Colonic mucosa (tissue), 4 donors: ENCODE data around the gene NXNL1. TPM values are rescaled to one million over a fixed set of nuclear protein-coding genes. Genes with fewer than 3 reads are reported as not detected.
A peak's percentile ranks its signal among the peaks of the same experiment; 100 is the strongest.

ENCODE experiments used
- DNase-seq: peaks from one replicate; pipeline ENCODE4 v3.0.0-alpha.2; 2020
- H3K27ac ChIP-seq: fragments of 200-600 bp; one replicate; pipeline ENCODE4 v1.8.0; 2021
- H3K27me3 ChIP-seq: fragments of 200-600 bp; one replicate; pipeline ENCODE4 v1.8.0; 2021
- H3K36me3 ChIP-seq: fragments of 200-600 bp; one replicate; pipeline ENCODE4 v1.8.0; 2021
- H3K4me1 ChIP-seq: fragments of 200-600 bp; one replicate; pipeline ENCODE4 v1.8.0; 2021; ENCODE audit warnings: mild to moderate bottlenecking
- H3K4me3 ChIP-seq: fragments of 200-600 bp; one replicate; pipeline ENCODE4 v1.8.0; 2021
- H3K9ac ChIP-seq, 2 donors: one replicate each; pipeline ENCODE4 v1.7.0; 2013; ENCODE audit warnings: control low read depth in 2 of 2, low read depth in 2 of 2, low read length in 2 of 2
- H3K9me3 ChIP-seq: fragments of 200-600 bp; one replicate; pipeline ENCODE4 v1.8.0; 2021
- intact Hi-C: fragments of 100-400 bp; cut with DNase I; formaldehyde crosslinking; loops from one replicate; pipeline ENCODE4 v1.14.1; 2022
- total RNA-seq, 2 donors: library from RNA; stranded (reverse); fragmentation: NEBNext Ultra II Directional in 1 of 2; extraction: Animal tissue kit (Norgen Biotek cat#: 25700) in 1 of 2; gene quantifications; one replicate each; pipeline ENCODE4 v1.2.1, GENCODE V29; 2021
- TF ChIP-seq, protein P1 (sequence below): fragments of 200-600 bp; IDR thresholded peaks from one replicate; pipeline ENCODE4 v1.8.0; 2022; ENCODE audit warnings: antibody characterized with exemption, mild to moderate bottlenecking
- donor health status: healthy.
- donor health status: DM: no; HTN: no; CAD: no.
- donor health status: DM: no; HTN: no; CAD: no.

Gene NXNL1
- total RNA-seq, 2 donors from 2014 or later, result not detected

DNA sequence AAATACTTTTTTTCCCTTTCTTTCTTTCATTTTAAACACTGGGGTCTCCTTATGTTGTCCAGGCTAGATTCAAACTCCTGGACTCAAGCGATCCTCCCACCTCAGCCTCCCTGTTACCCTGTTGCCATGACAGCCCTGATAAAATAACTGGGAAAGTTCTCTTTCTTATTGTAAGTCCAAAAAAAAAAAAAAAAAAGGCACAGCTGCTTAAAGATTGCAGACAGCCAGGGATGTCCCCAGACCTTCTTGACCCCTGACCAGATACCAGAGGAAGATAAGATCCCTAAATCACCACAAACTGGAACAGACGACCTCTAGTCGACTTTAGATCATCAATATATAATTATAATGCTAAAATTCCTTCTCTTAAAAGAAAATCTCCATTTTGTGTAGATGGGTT, 42.0 kb downstream of the NXNL1 start:
- Histone ChIP-seq H3K27ac (no peak overlapping the region), H3K36me3 (no peaks in the 10 kb centered on the region), H3K9me3 (no peaks in the 10 kb centered on the region), H3K9ac (no peak overlapping the region), H3K27me3 (no peaks in the 10 kb centered on the region), H3K4me3 (no peak overlapping the region), H3K4me1 (peaks cover 4% of the 10 kb centered on the region)
- intact Hi-C loops, result no loop called here
- TF ChIP-seq, protein P1, sequence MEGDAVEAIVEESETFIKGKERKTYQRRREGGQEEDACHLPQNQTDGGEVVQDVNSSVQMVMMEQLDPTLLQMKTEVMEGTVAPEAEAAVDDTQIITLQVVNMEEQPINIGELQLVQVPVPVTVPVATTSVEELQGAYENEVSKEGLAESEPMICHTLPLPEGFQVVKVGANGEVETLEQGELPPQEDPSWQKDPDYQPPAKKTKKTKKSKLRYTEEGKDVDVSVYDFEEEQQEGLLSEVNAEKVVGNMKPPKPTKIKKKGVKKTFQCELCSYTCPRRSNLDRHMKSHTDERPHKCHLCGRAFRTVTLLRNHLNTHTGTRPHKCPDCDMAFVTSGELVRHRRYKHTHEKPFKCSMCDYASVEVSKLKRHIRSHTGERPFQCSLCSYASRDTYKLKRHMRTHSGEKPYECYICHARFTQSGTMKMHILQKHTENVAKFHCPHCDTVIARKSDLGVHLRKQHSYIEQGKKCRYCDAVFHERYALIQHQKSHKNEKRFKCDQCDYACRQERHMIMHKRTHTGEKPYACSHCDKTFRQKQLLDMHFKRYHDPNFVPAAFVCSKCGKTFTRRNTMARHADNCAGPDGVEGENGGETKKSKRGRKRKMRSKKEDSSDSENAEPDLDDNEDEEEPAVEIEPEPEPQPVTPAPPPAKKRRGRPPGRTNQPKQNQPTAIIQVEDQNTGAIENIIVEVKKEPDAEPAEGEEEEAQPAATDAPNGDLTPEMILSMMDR, result no peak
- DNase-seq, result no peak

DNA sequence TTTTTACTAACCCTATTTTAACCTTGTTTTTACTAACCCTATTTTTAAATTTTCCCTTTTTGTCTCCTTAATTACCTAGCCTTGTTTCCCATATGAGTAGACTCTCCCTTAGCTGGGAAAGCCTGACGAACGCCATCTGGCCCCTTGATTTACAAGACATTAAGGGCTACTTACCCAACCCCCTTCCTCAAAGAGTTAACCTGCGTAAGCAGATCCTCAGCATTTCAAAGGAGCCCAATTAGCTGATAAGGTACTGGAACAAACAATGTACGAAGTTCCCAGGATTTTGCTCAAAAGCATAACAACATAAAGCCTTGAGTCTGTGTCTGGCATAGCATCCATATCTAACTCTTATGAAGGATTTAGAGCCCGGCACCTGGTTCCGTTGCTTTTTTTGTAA, 45.6 kb downstream of the NXNL1 start:
- Histone ChIP-seq H3K9me3 (no peaks in the 10 kb centered on the region), H3K36me3 (no peaks in the 10 kb centered on the region), H3K9ac (no peak overlapping the region), H3K4me3 (no peak overlapping the region), H3K27me3 (no peaks in the 10 kb centered on the region), H3K27ac (no peak overlapping the region), H3K4me1 (no peaks in the 10 kb centered on the region)
- DNase-seq, result no peak
- TF ChIP-seq, protein P1, result no peak
- intact Hi-C loops, result no loop called here

DNA sequence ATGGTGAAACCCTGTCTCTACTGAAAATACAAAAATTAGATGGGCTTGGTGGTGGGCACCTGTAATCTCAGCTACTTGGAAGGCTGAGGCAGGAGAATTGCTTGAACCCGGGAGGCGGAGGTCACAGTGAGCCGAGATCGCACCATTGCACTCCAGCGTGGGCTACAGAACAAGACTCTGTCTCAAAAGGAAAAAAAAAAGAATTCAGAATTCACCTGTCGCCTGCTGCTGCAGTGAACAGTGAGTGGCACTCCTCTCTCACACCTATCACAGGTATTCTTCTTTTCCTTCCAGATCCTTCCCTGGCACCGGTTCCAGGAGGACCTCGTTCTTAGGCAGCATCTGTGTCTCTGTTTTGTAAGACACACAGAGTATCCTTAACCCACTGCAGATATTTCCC, 46.6 kb downstream of the NXNL1 start:
- Histone ChIP-seq H3K9me3 (no peaks in the 10 kb centered on the region), H3K4me3 (no peak overlapping the region), H3K27me3 (no peaks in the 10 kb centered on the region), H3K9ac (no peak overlapping the region), H3K4me1 (no peaks in the 10 kb centered on the region), H3K27ac (no peak overlapping the region), H3K36me3 (no peaks in the 10 kb centered on the region)
- intact Hi-C loops, result no loop called here
- TF ChIP-seq, protein P1, result no peak
- DNase-seq, result no peak

DNA sequence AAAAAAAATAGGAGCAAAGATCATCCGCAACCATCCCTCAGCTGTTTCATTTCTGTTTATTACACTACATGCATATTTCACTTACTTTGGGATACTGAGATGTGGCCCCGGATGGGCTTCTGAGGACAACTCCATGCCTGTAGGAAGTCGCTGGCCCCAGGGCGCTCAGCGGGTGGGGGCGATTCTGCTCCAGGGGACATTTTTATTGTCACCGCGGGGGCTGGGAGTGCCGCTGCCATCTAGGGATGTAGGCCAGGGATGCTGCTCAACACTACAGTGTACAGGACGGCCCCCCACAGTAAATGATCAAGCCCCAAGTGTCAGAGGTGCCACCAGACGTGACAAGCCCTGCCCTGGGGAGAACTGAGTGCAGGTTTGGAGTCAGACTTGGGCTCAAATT, 48.9 kb downstream of the NXNL1 start:
- Histone ChIP-seq H3K9me3 (no peaks in the 10 kb centered on the region), H3K27me3 (no peaks in the 10 kb centered on the region), H3K4me1 (no peaks in the 10 kb centered on the region), H3K4me3 (no peak overlapping the region), H3K36me3 (no peaks in the 10 kb centered on the region), H3K27ac (no peak overlapping the region), H3K9ac (no peak overlapping the region)
- no peak for DNase-seq
- TF ChIP-seq, protein P1, result no peak
- intact Hi-C loops, result no loop called here

DNA sequence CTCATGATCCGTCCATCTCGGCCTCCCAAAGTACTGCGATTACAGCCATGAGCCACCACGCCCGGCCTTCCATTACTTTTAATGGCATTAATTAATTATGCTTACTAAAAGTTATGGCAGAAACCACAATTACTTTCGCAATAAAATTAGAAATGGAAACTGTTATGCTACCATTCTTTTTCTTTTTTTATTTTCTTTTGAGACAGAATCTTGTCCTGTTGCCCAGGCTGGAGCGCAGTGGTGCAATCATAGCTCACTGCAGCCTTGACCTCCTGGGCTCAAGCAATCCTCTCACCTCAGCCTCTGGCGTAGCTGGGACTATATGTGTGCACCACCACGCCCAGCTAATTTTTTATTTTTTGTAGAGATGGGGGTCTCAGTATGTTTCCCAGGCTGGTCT, 50.7 kb downstream of the NXNL1 start:
- no peaks in the 10 kb centered on the region for H3K9me3 ChIP-seq
- peaks cover 3% of the 10 kb centered on the region for H3K4me1 ChIP-seq
- H3K27ac ChIP-seq, result no peak overlapping the region
- no peak overlapping the region for H3K4me3 ChIP-seq
- TF ChIP-seq, protein P1, result no peak
- DNase-seq, result no peak
- intact Hi-C loops, result no loop called here
- H3K36me3 ChIP-seq, result no peaks in the 10 kb centered on the region
- no peak overlapping the region for H3K9ac ChIP-seq
- H3K27me3 ChIP-seq, result no peaks in the 10 kb centered on the region

DNA sequence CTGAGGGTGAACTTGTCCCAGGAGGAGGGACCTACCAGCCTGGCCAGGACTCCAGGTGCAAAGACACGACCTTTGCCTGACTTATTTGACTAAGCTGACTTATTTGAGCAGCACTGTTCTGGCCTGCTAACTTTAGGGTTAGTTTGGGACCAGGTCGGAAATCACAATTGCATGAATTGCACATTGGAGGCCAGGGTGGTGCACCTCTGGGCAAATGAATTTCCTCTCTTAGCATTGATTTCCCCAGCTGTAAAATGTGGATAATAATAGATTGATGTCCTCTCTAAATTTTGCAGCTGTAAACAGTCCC, 53.9 kb downstream of the NXNL1 start:
- Histone ChIP-seq H3K4me1 (peaks cover 3% of the 10 kb centered on the region), H3K36me3 (no peaks in the 10 kb centered on the region), H3K4me3 (peak overlapping the region; percentile 35), H3K9ac (peak overlapping the region; percentile 6 to 22), H3K27me3 (no peaks in the 10 kb centered on the region), H3K9me3 (no peaks in the 10 kb centered on the region), H3K27ac (peak overlapping the region; percentile 88)
- intact Hi-C loops, result no loop called here
- DNase-seq, result no peak
- TF ChIP-seq, protein P1, result no peak
